ENCODE data around the gene DDX49. TPM values are rescaled to one million over a fixed set of nuclear protein-coding genes. Genes with fewer than 3 reads are reported as not detected.
A peak's percentile ranks its signal among the peaks of the same experiment; 100 is the strongest.

Gene DDX49
- total RNA-seq, 1 experiment from 2014 or later, result 98.8 TPM

DNA sequence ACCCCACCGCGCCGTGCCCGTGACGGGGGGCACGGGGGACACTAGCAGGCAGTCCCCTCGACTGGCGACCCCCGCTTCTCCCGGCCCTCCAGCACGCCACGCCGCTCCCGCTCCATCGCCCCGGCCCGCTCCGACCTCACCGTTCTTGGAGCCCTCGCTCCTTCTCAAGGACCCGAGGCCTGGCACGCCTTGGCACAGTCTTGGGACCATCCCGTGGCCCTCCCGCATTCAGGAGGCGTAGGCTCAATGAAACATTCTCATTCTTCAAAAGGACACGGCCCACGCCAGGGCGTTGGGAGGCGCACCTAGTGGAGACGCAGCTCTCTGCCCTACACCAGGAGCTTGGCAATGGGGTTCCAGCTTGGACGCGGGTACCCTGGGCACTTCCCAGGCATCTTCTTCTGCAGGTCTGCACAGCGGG, 23.1 kb upstream of the DDX49 start:
- no peak for DNase-seq (ENCODE audit: unreplicated experiment)

DNA sequence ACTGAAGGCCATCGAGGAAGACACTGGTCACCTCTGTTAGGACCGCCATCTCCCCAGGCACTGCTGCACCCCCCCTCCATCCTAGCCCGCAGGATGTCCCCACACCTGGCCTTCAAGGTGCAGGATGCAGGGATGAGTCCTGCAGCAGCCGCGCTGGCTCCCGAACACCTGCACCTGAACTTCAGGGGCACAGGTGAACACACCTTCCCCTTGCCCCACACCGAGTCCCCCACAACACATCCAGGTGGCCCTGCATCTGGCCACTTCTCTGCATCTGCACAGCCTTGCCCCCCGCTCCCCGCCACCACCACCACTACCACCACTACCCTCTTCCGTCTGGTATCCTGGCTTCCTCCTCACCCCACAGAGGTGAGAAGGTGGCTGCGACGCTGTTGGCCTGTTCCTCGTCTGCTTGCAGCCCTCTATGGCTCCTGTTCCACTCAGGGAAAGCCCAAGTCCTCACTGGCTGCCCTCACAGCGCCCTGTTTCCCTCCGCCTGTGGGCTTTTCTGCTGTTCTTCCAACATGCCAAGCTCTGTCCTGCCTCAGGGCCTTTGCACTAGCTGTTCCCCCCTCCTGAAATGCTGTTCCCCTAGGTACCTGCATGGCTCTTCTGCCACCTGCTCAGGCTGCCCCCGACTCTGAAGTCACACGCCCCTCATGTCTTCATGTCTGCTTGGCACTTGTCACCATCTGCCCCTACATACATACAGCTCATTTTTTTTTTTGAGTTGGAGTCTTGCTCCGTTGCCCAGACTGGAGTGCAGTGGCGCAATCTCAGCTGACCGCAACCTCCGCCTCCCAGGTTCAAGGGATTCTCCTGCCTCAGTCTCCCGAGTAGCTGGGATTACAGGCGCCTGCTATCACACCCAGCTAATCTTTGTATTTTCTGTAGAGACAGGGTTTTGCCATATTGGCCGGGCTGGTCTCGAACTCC, 22.2 kb upstream of the DDX49 start:
- BruUV-seq (replicated peaks), result no TSS peak
- POLR2A ChIA-PET, result no interaction called here
- no peaks in the 10 kb centered on the region for H3K4me1 Mint-ChIP-seq (ENCODE audit: insufficient read depth, unreplicated experiment)
- no peaks in the 10 kb centered on the region for H3K36me3 Mint-ChIP-seq (ENCODE audit: insufficient read depth, unreplicated experiment)
- CTCF ChIA-PET, result interaction anchor here (0.6 kb wide), 3 partner anchors 11 to 281 kb away, joined by 3 to 4 read pairs (median 4); no protein-coding TSS in a partner anchor
- no peak overlapping the region for H3K4me3 Mint-ChIP-seq (ENCODE audit: unreplicated experiment)
- no peaks in the 10 kb centered on the region for H3K9me3 Mint-ChIP-seq (ENCODE audit: unreplicated experiment)
- H3K27me3 Mint-ChIP-seq (ENCODE audit: insufficient read depth, unreplicated experiment), result peaks cover 37% of the 10 kb centered on the region
- H3K27ac Mint-ChIP-seq (ENCODE audit: low read depth, unreplicated experiment), result no peak overlapping the region
- DNase-seq (ENCODE audit: unreplicated experiment), result no peak
- intact Hi-C loops (cut with micrococcal nuclease), result no loop called here
- TF ChIP-seq, protein P1, sequence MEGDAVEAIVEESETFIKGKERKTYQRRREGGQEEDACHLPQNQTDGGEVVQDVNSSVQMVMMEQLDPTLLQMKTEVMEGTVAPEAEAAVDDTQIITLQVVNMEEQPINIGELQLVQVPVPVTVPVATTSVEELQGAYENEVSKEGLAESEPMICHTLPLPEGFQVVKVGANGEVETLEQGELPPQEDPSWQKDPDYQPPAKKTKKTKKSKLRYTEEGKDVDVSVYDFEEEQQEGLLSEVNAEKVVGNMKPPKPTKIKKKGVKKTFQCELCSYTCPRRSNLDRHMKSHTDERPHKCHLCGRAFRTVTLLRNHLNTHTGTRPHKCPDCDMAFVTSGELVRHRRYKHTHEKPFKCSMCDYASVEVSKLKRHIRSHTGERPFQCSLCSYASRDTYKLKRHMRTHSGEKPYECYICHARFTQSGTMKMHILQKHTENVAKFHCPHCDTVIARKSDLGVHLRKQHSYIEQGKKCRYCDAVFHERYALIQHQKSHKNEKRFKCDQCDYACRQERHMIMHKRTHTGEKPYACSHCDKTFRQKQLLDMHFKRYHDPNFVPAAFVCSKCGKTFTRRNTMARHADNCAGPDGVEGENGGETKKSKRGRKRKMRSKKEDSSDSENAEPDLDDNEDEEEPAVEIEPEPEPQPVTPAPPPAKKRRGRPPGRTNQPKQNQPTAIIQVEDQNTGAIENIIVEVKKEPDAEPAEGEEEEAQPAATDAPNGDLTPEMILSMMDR (IDR thresholded peaks at IDR 0.05; ENCODE audit: unreplicated experiment), result no peak

More for the DNA sequence above, 23.1 kb upstream of the DDX49 start:
- intact Hi-C loops (cut with micrococcal nuclease), result no loop called here
- H3K27me3 Mint-ChIP-seq (ENCODE audit: insufficient read depth, unreplicated experiment), result peaks cover 37% of the 10 kb centered on the region
- ChIA-PET CTCF (interaction anchor here (0.6 to 1.1 kb wide), 5 partner anchors 11 to 135 kb away, joined by 3 to 6 read pairs (median 4); no protein-coding TSS in a partner anchor), POLR2A (interaction anchor here (0.6 kb wide), 1 partner anchor 12 kb away, joined by 3 read pairs; no protein-coding TSS in a partner anchor)
- TF ChIP-seq, protein P1 (IDR thresholded peaks at IDR 0.05; ENCODE audit: unreplicated experiment), result no peak
- H3K4me1 Mint-ChIP-seq (ENCODE audit: insufficient read depth, unreplicated experiment), result no peaks in the 10 kb centered on the region
- no peak overlapping the region for H3K27ac Mint-ChIP-seq (ENCODE audit: low read depth, unreplicated experiment)
- no peaks in the 10 kb centered on the region for H3K9me3 Mint-ChIP-seq (ENCODE audit: unreplicated experiment)
- no peaks in the 10 kb centered on the region for H3K36me3 Mint-ChIP-seq (ENCODE audit: insufficient read depth, unreplicated experiment)
- H3K4me3 Mint-ChIP-seq (ENCODE audit: unreplicated experiment), result peak overlapping the region; percentile 64
- no TSS peak for BruUV-seq (replicated peaks)

DNA sequence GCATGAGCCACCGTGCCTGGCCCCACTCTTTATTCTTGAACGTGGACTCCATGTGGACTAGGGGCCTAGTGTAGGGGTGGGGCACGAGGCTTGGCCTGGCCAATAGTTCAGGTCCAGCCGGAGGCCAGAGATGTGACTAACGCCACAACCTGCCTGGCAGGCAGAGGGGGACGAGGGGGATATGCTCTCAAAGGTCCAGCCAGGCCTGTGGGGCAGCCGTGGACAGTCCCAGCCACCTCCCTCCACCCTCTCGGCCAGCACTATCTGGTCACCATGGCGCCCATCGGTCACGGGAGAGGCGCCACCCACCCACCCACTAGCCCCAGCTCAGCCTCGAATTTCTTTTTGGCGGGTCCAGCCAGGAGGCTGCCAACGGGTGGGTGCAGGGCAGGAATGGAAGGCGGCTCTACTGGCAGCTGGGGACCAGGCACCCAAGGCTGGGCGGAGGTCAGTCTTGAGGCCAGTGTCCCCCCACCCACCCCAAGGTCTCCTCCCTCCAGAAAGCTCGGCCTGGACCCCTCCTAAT, 21.4 kb upstream of the DDX49 start:
- ChIA-PET CTCF (interaction anchor here (0.6 kb wide), 2 partner anchors 46 to 280 kb away, joined by 3 read pairs; no protein-coding TSS in a partner anchor), POLR2A (no interaction called here)
- H3K27ac Mint-ChIP-seq (ENCODE audit: low read depth, unreplicated experiment), result no peak overlapping the region
- TF ChIP-seq, protein P1 (IDR thresholded peaks at IDR 0.05; ENCODE audit: unreplicated experiment), result no peak
- no TSS peak for BruUV-seq (replicated peaks)
- no peak for DNase-seq (ENCODE audit: unreplicated experiment)
- no peak overlapping the region for H3K4me3 Mint-ChIP-seq (ENCODE audit: unreplicated experiment)
- H3K27me3 Mint-ChIP-seq (ENCODE audit: insufficient read depth, unreplicated experiment), result peaks cover 34% of the 10 kb centered on the region
- H3K4me1 Mint-ChIP-seq (ENCODE audit: insufficient read depth, unreplicated experiment), result no peaks in the 10 kb centered on the region
- no peaks in the 10 kb centered on the region for H3K36me3 Mint-ChIP-seq (ENCODE audit: insufficient read depth, unreplicated experiment)
- intact Hi-C loops (cut with micrococcal nuclease), result no loop called here
- H3K9me3 Mint-ChIP-seq (ENCODE audit: unreplicated experiment), result no peaks in the 10 kb centered on the region

Data from MCF 10A (cell line).